ENCODE data around the gene DYNC1I1. TPM values are rescaled to one million over a fixed set of nuclear protein-coding genes. Genes with fewer than 3 reads are reported as not detected.

Gene DYNC1I1
- total RNA-seq, 4 donors from 2014 or later, result 1.9 to 6.7 (median 5.8) TPM

GRCh38 chr7:95822717-95823116 is 50.4 kb downstream of the DYNC1I1 start:
- H3K27ac ChIP-seq, result no peak overlapping the region
- H3K4me3 ChIP-seq, result no peak overlapping the region
- TF ChIP-seq POLR2A (IDR thresholded peaks at IDR 0.05) (no peak), EP300 (IDR thresholded peaks at IDR 0.05) (no peak), CTCF (IDR thresholded peaks at IDR 0.05) (no peak), POLR2AphosphoS5 (IDR thresholded peaks at IDR 0.05) (no peak)
- 93% methylated on average over 3 of the region's 3 CpGs for WGBS
- H3K9me3 ChIP-seq, result no peaks in the 10 kb centered on the region
- DNase-seq (ENCODE audit: low spot score in 2 of 2), result no peak
- H3K4me1 ChIP-seq, result no peaks in the 10 kb centered on the region
- H3K27me3 ChIP-seq, result no peaks in the 10 kb centered on the region
- H3K36me3 ChIP-seq, result no peaks in the 10 kb centered on the region

GRCh38 chr7:95824616-95825015 is 52.3 kb downstream of the DYNC1I1 start:
- no peaks in the 10 kb centered on the region for H3K27me3 ChIP-seq
- no peak overlapping the region for H3K27ac ChIP-seq
- H3K9me3 ChIP-seq, result no peaks in the 10 kb centered on the region
- TF ChIP-seq POLR2A (IDR thresholded peaks at IDR 0.05) (no peak), EP300 (IDR thresholded peaks at IDR 0.05) (no peak), POLR2AphosphoS5 (IDR thresholded peaks at IDR 0.05) (no peak), CTCF (IDR thresholded peaks at IDR 0.05) (no peak)
- H3K4me3 ChIP-seq, result no peak overlapping the region
- no peak for DNase-seq (ENCODE audit: low spot score in 2 of 2)
- WGBS, result 84% methylated on average over 5 of the region's 5 CpGs
- no peaks in the 10 kb centered on the region for H3K36me3 ChIP-seq
- H3K4me1 ChIP-seq, result no peaks in the 10 kb centered on the region

- 62% methylated on average over 4 of the region's 4 CpGs for WGBS
- Histone ChIP-seq H3K27me3 (no peaks in the 10 kb centered on the region), H3K4me1 (no peaks in the 10 kb centered on the region), H3K27ac (no peak overlapping the region), H3K9me3 (no peaks in the 10 kb centered on the region), H3K4me3 (no peak overlapping the region), H3K36me3 (no peaks in the 10 kb centered on the region)
- DNase-seq (ENCODE audit: low spot score in 2 of 2), result no peak
- TF ChIP-seq EP300 (IDR thresholded peaks at IDR 0.05), result no peak
- no peak for TF ChIP-seq POLR2A (IDR thresholded peaks at IDR 0.05)
- no peak for TF ChIP-seq POLR2AphosphoS5 (IDR thresholded peaks at IDR 0.05)
- TF ChIP-seq CTCF (IDR thresholded peaks at IDR 0.05), result no peak
These were observed 56.8 kb downstream of the DYNC1I1 start for GRCh38 chr7:95828824-95829790.

GRCh38 chr7:95840953-95841950 is 68.9 kb downstream of the DYNC1I1 start:
- Histone ChIP-seq H3K4me3 (no peak overlapping the region), H3K27ac (no peak overlapping the region), H3K36me3 (no peaks in the 10 kb centered on the region), H3K4me1 (no peaks in the 10 kb centered on the region), H3K27me3 (no peaks in the 10 kb centered on the region), H3K9me3 (peaks cover 4% of the 10 kb centered on the region)
- TF ChIP-seq POLR2AphosphoS5 (IDR thresholded peaks at IDR 0.05), result no peak
- WGBS, result 72% methylated on average over 4 of the region's 4 CpGs
- DNase-seq (ENCODE audit: low spot score in 2 of 2), result no peak

- H3K27ac ChIP-seq, result no peak overlapping the region
- H3K4me3 ChIP-seq, result no peak overlapping the region
- no peaks in the 10 kb centered on the region for H3K4me1 ChIP-seq
- 74% methylated on average over 2 of the region's 2 CpGs for WGBS
- no peak for TF ChIP-seq CTCF (IDR thresholded peaks at IDR 0.05)
- TF ChIP-seq EP300 (IDR thresholded peaks at IDR 0.05), result no peak
- TF ChIP-seq POLR2AphosphoS5 (IDR thresholded peaks at IDR 0.05), result no peak
- TF ChIP-seq POLR2A (IDR thresholded peaks at IDR 0.05), result no peak
- no peak for DNase-seq (ENCODE audit: low spot score in 2 of 2)
- no peaks in the 10 kb centered on the region for H3K36me3 ChIP-seq
- H3K27me3 ChIP-seq, result no peaks in the 10 kb centered on the region
- peaks cover 4% of the 10 kb centered on the region for H3K9me3 ChIP-seq
These were observed 70.9 kb downstream of the DYNC1I1 start for GRCh38 chr7:95843286-95843685.

All from suprapubic skin (tissue), 4 donors.